Spleen (tissue), 3 donors: Measurements from ENCODE around the gene SNX19.

Source experiments
- POLR2A ChIP-seq, 3 donors: fragments of 450-650 bp; IDR thresholded peaks; one replicate each; pipeline ENCODE4 v1.5.1; 2017; ENCODE audit warnings: antibody characterized with exemption in 3 of 3, mild to moderate bottlenecking in 1 of 3
- POLR2AphosphoS5 ChIP-seq, 3 donors: sonication (generic); formaldehyde crosslinking; IDR thresholded peaks; one replicate each; pipeline ENCODE4 v1.5.1; 2017; ENCODE audit warnings: antibody characterized with exemption in 3 of 3

DNA sequence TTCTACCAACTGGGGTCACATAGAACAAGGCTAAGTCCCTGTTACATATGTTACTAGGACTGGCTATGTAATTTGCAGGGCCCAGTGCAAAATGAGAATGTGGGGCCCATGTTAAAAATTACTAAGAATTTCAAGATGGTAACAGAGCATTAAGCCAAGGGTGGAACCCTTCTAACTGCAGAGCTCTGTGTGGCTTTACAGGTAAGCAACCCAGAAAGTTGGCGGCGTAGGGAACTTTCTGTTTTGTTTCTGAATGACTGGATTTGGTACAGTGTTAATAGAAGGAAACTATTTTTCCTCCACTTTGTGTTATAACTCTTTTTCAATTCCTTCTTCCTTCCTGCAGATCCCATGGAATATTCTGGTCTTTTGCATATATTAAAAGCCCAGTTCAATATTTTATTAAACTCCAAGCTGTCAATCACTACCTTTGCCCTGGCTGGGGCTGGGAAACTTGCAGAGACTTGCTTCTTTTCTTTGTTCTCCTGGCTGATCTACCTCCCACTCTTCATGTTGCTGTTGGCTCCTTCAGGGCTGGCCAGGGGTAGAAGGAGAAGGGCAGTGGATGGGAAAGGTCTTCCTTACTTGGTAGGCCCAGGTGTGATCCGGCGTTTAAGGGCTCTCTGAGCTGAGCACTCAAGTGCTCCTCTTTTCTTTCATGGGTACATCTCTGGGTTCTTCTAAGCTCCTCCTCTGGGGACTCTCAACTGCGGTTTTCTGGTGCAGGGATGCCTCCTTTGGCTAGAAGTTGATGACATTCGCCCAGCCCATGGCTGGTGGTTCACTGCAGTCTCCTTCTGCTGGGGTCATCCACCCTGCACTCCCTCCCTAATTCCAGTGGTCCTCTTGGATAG, 67.7 kb downstream of the SNX19 start:
- TF ChIP-seq POLR2A (IDR thresholded peaks at IDR 0.05), result no peak
- no peak for TF ChIP-seq POLR2AphosphoS5 (IDR thresholded peaks at IDR 0.05)
